ENCODE measurements around the gene CGB5. TPM values are rescaled to one million over a fixed set of nuclear protein-coding genes. Genes with fewer than 3 reads are reported as not detected.

CGB5 gene
- total and polyA plus RNA-seq, 2 experiments from 2014 or later, result not detected

- no peaks in the 10 kb centered on the region; the same call in 2 of the 3 replicates for H3K9me3 Mint-ChIP-seq
- Histone ChIP-seq H4K20me1 (replicated peaks; ENCODE audit: insufficient read depth) (no peaks in the 10 kb centered on the region), H3K79me2 (replicated peaks; ENCODE audit: insufficient read depth) (no peaks in the 10 kb centered on the region), H3K9me2 (ENCODE audit: insufficient read depth) (no peaks in the 10 kb centered on the region), H3K4me3 (no peak overlapping the region), H2AFZ (no peak overlapping the region), H3F3A (replicated peaks; ENCODE audit: low read depth) (no peaks in the 10 kb centered on the region), H3K4me1 (ENCODE audit: insufficient read depth) (peaks cover 20% of the 10 kb centered on the region), H3K27ac (ENCODE audit: low read depth) (no peak overlapping the region), H3K36me3 (ENCODE audit: insufficient read depth) (no peaks in the 10 kb centered on the region), H3K27me3 (ENCODE audit: insufficient read depth) (peaks cover 63% of the 10 kb centered on the region), H3K4me2 (no peak overlapping the region)
- DNase-seq (ENCODE audit: low spot score) (no peak), ATAC-seq (no peak)
- TF ChIP-seq, protein P1, sequence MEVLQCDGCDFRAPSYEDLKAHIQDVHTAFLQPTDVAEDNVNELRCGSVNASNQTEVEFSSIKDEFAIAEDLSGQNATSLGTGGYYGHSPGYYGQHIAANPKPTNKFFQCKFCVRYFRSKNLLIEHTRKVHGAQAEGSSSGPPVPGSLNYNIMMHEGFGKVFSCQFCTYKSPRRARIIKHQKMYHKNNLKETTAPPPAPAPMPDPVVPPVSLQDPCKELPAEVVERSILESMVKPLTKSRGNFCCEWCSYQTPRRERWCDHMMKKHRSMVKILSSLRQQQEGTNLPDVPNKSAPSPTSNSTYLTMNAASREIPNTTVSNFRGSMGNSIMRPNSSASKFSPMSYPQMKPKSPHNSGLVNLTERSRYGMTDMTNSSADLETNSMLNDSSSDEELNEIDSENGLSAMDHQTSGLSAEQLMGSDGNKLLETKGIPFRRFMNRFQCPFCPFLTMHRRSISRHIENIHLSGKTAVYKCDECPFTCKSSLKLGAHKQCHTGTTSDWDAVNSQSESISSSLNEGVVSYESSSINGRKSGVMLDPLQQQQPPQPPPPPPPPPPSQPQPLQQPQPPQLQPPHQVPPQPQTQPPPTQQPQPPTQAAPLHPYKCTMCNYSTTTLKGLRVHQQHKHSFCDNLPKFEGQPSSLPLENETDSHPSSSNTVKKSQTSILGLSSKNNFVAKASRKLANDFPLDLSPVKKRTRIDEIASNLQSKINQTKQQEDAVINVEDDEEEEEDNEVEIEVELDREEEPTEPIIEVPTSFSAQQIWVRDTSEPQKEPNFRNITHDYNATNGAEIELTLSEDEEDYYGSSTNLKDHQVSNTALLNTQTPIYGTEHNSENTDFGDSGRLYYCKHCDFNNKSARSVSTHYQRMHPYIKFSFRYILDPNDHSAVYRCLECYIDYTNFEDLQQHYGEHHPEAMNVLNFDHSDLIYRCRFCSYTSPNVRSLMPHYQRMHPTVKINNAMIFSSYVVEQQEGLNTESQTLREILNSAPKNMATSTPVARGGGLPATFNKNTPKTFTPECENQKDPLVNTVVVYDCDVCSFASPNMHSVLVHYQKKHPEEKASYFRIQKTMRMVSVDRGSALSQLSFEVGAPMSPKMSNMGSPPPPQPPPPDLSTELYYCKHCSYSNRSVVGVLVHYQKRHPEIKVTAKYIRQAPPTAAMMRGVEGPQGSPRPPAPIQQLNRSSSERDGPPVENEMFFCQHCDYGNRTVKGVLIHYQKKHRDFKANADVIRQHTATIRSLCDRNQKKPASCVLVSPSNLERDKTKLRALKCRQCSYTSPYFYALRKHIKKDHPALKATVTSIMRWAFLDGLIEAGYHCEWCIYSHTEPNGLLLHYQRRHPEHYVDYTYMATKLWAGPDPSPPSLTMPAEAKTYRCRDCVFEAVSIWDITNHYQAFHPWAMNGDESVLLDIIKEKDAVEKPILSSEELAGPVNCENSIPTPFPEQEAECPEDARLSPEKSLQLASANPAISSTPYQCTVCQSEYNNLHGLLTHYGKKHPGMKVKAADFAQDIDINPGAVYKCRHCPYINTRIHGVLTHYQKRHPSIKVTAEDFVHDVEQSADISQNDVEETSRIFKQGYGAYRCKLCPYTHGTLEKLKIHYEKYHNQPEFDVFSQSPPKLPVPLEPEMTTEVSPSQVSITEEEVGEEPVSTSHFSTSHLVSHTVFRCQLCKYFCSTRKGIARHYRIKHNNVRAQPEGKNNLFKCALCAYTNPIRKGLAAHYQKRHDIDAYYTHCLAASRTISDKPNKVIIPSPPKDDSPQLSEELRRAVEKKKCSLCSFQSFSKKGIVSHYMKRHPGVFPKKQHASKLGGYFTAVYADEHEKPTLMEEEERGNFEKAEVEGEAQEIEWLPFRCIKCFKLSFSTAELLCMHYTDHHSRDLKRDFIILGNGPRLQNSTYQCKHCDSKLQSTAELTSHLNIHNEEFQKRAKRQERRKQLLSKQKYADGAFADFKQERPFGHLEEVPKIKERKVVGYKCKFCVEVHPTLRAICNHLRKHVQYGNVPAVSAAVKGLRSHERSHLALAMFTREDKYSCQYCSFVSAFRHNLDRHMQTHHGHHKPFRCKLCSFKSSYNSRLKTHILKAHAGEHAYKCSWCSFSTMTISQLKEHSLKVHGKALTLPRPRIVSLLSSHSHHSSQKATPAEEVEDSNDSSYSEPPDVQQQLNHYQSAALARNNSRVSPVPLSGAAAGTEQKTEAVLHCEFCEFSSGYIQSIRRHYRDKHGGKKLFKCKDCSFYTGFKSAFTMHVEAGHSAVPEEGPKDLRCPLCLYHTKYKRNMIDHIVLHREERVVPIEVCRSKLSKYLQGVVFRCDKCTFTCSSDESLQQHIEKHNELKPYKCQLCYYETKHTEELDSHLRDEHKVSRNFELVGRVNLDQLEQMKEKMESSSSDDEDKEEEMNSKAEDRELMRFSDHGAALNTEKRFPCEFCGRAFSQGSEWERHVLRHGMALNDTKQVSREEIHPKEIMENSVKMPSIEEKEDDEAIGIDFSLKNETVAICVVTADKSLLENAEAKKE (CRISPR knock-in tag; IDR thresholded peaks at IDR 0.05), result no peak
- H3K27me3 Mint-ChIP-seq (ENCODE audit: insufficient read depth, low read depth, poor library complexity), result peaks cover 51% of the 10 kb centered on the region
- no peak overlapping the region for H3K27ac Mint-ChIP-seq
- H3K36me3 Mint-ChIP-seq (ENCODE audit: low read depth), result no peaks in the 10 kb centered on the region
- peaks cover 20% of the 10 kb centered on the region for H3K4me1 Mint-ChIP-seq
- H3K4me3 Mint-ChIP-seq, result no peak overlapping the region
These were observed 15.4 kb downstream of the CGB5 start for GRCh38 chr19:49059053-49059452.

DNA sequence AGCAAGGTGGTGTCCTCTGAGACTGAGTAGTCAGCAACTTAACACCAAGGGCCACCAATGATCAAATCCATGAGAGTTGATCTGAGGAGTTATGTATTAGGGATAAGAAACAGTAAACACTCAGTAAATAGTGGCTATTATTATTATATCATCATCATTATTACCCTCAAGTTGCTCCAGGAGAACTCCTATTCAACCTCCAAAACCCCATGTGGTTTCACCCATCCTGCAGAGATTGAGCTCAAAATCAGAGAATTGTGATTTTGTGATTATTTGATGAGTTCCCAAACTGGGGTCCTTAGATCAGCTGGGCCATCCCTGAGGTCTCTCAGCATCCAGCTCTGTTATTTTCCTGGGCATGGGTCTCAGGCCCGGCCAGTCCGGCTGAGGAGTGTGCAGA, 17.4 kb downstream of the CGB5 start:
- Histone ChIP-seq H3K27ac (ENCODE audit: low read depth) (no peak overlapping the region), H3K27me3 (ENCODE audit: insufficient read depth) (peaks cover 60% of the 10 kb centered on the region), H3K4me3 (no peak overlapping the region), H3K9me2 (ENCODE audit: insufficient read depth) (no peaks in the 10 kb centered on the region), H3K4me2 (no peak overlapping the region), H3K36me3 (ENCODE audit: insufficient read depth) (no peaks in the 10 kb centered on the region), H3K4me1 (ENCODE audit: insufficient read depth) (peaks cover 31% of the 10 kb centered on the region), H3F3A (replicated peaks; ENCODE audit: low read depth) (no peaks in the 10 kb centered on the region), H3K79me2 (replicated peaks; ENCODE audit: insufficient read depth) (no peaks in the 10 kb centered on the region), H4K20me1 (replicated peaks; ENCODE audit: insufficient read depth) (no peaks in the 10 kb centered on the region), H2AFZ (no peak overlapping the region)
- no peaks in the 10 kb centered on the region for H3K36me3 Mint-ChIP-seq (ENCODE audit: low read depth)
- H3K9me3 Mint-ChIP-seq, result no peaks in the 10 kb centered on the region; the same call in 2 of the 3 replicates
- H3K27me3 Mint-ChIP-seq (ENCODE audit: insufficient read depth, low read depth, poor library complexity), result peaks cover 41% of the 10 kb centered on the region
- no peak for DNase-seq (ENCODE audit: low spot score)
- TF ChIP-seq, protein P1 (CRISPR knock-in tag; IDR thresholded peaks at IDR 0.05), result no peak
- TF ChIP-seq, protein P2, sequence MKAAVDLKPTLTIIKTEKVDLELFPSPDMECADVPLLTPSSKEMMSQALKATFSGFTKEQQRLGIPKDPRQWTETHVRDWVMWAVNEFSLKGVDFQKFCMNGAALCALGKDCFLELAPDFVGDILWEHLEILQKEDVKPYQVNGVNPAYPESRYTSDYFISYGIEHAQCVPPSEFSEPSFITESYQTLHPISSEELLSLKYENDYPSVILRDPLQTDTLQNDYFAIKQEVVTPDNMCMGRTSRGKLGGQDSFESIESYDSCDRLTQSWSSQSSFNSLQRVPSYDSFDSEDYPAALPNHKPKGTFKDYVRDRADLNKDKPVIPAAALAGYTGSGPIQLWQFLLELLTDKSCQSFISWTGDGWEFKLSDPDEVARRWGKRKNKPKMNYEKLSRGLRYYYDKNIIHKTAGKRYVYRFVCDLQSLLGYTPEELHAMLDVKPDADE (IDR thresholded peaks at IDR 0.05), result no peak
- peaks cover 31% of the 10 kb centered on the region for H3K4me1 Mint-ChIP-seq
- ATAC-seq, result no peak
- no peak overlapping the region for H3K27ac Mint-ChIP-seq
- H3K4me3 Mint-ChIP-seq, result no peak overlapping the region

All from GM23338 (cell line).